ENCODE results near the gene AGPAT1.

Gene AGPAT1

GRCh38 chr6:32185681-32186131, 9.8 kb upstream of the AGPAT1 start:
- peak; percentile 80 for DNase-seq

GRCh38 chr6:32184084-32184640, 8.3 kb upstream of the AGPAT1 start, which contains the start of gene AGER:
Gene AGER, minus strand, starts transcription at chr6:32184253. Its CDS starts 31 bp downstream, at chr6:32184222.
- DNase-seq: no peak

- no peak for DNase-seq
Observed at GRCh38 chr6:32183483-32184083, 7.7 kb upstream of the AGPAT1 start.

GRCh38 chr6:32183030-32183429, 7.1 kb upstream of the AGPAT1 start:
- no peak for DNase-seq

- no peak for DNase-seq
Observed at GRCh38 chr6:32182555-32182981, 6.7 kb upstream of the AGPAT1 start.

GRCh38 chr6:32181915-32182529, 6.1 kb upstream of the AGPAT1 start:
- DNase-seq: no peak

- DNase-seq: no peak
Observed at GRCh38 chr6:32181148-32181702, 5.3 kb upstream of the AGPAT1 start.

- DNase-seq: no peak
Observed at GRCh38 chr6:32179766-32180405, 4.0 kb upstream of the AGPAT1 start.

GRCh38 chr6:32178547-32179440, 2.9 kb upstream of the AGPAT1 start:
- no peak for DNase-seq

- DNase-seq: peak; percentile 100
Observed at GRCh38 chr6:32177788-32178546, 2.1 kb upstream of the AGPAT1 start, which contains the start of gene RNF5. Gene RNF5, plus strand, starts transcription at chr6:32178405. Its CDS starts 107 bp downstream, at chr6:32178512.

- DNase-seq: peak; percentile 75
Observed at GRCh38 chr6:32177183-32177787, 1.4 kb upstream of the AGPAT1 start.

GRCh38 chr6:32176476-32177182, 745 bp upstream of the AGPAT1 start:
- no peak for DNase-seq

- no peak for DNase-seq
Observed at GRCh38 chr6:32175322-32175710, 568 bp downstream of the AGPAT1 start.

GRCh38 chr6:32174416-32174815, 1.5 kb downstream of the AGPAT1 start:
- DNase-seq: no peak

GRCh38 chr6:32173051-32173727, 2.7 kb downstream of the AGPAT1 start:
- no peak for DNase-seq

GRCh38 chr6:32171234-32171633, 4.7 kb downstream of the AGPAT1 start:
- no peak for DNase-seq

GRCh38 chr6:32170294-32170693, 5.6 kb downstream of the AGPAT1 start:
- no peak for DNase-seq

- no peak for DNase-seq
Observed at GRCh38 chr6:32168807-32169591, 6.9 kb downstream of the AGPAT1 start.

GRCh38 chr6:32168350-32168749, 7.5 kb downstream of the AGPAT1 start:
- no peak for DNase-seq
